Stimulated activated CD8-positive, alpha-beta memory T cell treated with anti-CD3 and anti-CD28 coated beads, Interleukin-15, amount 100 ng/mL, for 48 hours (primary cell): ENCODE measurements around the gene THAP3.
A peak's percentile ranks its signal among the peaks of the same experiment; 100 is the strongest.

Source experiments
- DNase-seq, 2 donors: peaks; one replicate each; pipeline ENCODE4 v3.0.0-alpha.2; 2020; ENCODE audit warnings: low read depth in 2 of 2

The THAP3 gene

GRCh38 chr1:6624710-6625583 is at the start of gene THAP3:
Gene THAP3 (plus strand): TSS chr1:6624868. CDS start chr1:6625219, 351 bp downstream.
- peak; percentile 77 for DNase-seq

- DNase-seq = no peak
Observed at GRCh38 chr1:6577831-6578525, 46.7 kb upstream of the THAP3 start.

GRCh38 chr1:6578624-6579373 is 45.9 kb upstream of the THAP3 start:
- DNase-seq = no peak

- DNase-seq = peak; percentile 98
Observed at GRCh38 chr1:6579374-6580118, 45.1 kb upstream of the THAP3 start, which contains the start of gene ZBTB48. Gene ZBTB48 (plus strand): TSS chr1:6579994. CDS start chr1:6580610, 616 bp downstream.

GRCh38 chr1:6580119-6580592 is 44.5 kb upstream of the THAP3 start:
- DNase-seq = no peak

GRCh38 chr1:6580593-6581409 is 43.9 kb upstream of the THAP3 start:
- no peak for DNase-seq

GRCh38 chr1:6581561-6582305 is 42.9 kb upstream of the THAP3 start:
- no peak for DNase-seq

- DNase-seq = no peak
Observed at GRCh38 chr1:6582370-6582769, 42.3 kb upstream of the THAP3 start.

GRCh38 chr1:6584126-6585080 is 40.3 kb upstream of the THAP3 start:
- DNase-seq = no peak

GRCh38 chr1:6585081-6585722 is 39.5 kb upstream of the THAP3 start:
- DNase-seq = no peak

GRCh38 chr1:6585841-6586240 is 38.8 kb upstream of the THAP3 start:
- no peak for DNase-seq

GRCh38 chr1:6586404-6586816 is 38.3 kb upstream of the THAP3 start:
- no peak for DNase-seq

GRCh38 chr1:6587261-6588005 is 37.2 kb upstream of the THAP3 start:
- DNase-seq = no peak

- no peak for DNase-seq
Observed at GRCh38 chr1:6588128-6588892, 36.4 kb upstream of the THAP3 start.

GRCh38 chr1:6588893-6589520 is 35.7 kb upstream of the THAP3 start:
- DNase-seq = no peak

GRCh38 chr1:6590046-6590445 is 34.6 kb upstream of the THAP3 start:
- DNase-seq = no peak
